ENCODE data around the gene BCKDHA.
"Not testable (repeated sequence)": the region's sequence is repeated elsewhere in the genome, so short reads cannot be mapped to it uniquely, and the experiment has no call there.

BCKDHA gene

GRCh38 chr19:41403181-41403970, 5.8 kb downstream of the BCKDHA start:
- in situ Hi-C loops (cut with HindIII; ENCODE audit: low pct_ligation_motif_present, low sequenced_read_pairs) = no loop called here
- Histone ChIP-seq H3K36me3 (replicated peaks) (no peaks in the 10 kb centered on the region), H3K4me3 (ENCODE audit: low read depth, low read length) (no peak overlapping the region), H3K27me3 (replicated peaks) (no peaks in the 10 kb centered on the region), H3K27ac (no peak overlapping the region)
- DNase-seq = no peak
- TF ChIP-seq, protein P1, sequence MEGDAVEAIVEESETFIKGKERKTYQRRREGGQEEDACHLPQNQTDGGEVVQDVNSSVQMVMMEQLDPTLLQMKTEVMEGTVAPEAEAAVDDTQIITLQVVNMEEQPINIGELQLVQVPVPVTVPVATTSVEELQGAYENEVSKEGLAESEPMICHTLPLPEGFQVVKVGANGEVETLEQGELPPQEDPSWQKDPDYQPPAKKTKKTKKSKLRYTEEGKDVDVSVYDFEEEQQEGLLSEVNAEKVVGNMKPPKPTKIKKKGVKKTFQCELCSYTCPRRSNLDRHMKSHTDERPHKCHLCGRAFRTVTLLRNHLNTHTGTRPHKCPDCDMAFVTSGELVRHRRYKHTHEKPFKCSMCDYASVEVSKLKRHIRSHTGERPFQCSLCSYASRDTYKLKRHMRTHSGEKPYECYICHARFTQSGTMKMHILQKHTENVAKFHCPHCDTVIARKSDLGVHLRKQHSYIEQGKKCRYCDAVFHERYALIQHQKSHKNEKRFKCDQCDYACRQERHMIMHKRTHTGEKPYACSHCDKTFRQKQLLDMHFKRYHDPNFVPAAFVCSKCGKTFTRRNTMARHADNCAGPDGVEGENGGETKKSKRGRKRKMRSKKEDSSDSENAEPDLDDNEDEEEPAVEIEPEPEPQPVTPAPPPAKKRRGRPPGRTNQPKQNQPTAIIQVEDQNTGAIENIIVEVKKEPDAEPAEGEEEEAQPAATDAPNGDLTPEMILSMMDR (IDR thresholded peaks at IDR 0.05; ENCODE audit: low read depth, low read length, missing control alignments) = no peak

DNA sequence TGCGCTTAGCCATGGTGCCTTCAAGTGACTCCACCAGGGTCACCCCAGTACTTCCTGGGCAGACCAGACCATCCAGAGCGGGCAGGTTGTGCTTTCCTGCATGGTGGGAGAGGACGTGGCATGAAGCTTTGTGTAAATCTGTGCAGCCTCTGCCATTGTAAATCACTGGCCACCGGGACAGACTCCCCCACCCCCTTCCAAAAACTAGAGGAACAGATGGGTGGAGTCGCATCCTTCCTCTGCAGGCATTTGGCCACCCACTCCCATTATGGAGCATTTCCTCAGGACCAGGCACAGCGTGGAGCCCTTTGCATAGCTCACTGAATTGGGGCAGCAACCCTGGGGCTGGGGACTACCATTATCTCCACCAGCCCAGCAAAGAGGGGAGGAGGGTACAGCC, 8.2 kb downstream of the BCKDHA start:
- TF ChIP-seq, protein P1 (IDR thresholded peaks at IDR 0.05; ENCODE audit: low read depth, low read length, missing control alignments) = no peak
- H3K27ac ChIP-seq = no peak overlapping the region
- H3K27me3 ChIP-seq (replicated peaks) = no peaks in the 10 kb centered on the region
- in situ Hi-C loops (cut with HindIII; ENCODE audit: low pct_ligation_motif_present, low sequenced_read_pairs) = no loop called here
- DNase-seq = no peak
- H3K36me3 ChIP-seq (replicated peaks) = no peaks in the 10 kb centered on the region
- H3K4me3 ChIP-seq (ENCODE audit: low read depth, low read length) = no peak overlapping the region

- no peak for DNase-seq
- no peak overlapping the region for H3K27ac ChIP-seq
- TF ChIP-seq, protein P1 (IDR thresholded peaks at IDR 0.05; ENCODE audit: low read depth, low read length, missing control alignments) = no peak
- H3K27me3 ChIP-seq (replicated peaks) = no peaks in the 10 kb centered on the region
- in situ Hi-C loops (cut with HindIII; ENCODE audit: low pct_ligation_motif_present, low sequenced_read_pairs) = no loop called here
- H3K4me3 ChIP-seq (ENCODE audit: low read depth, low read length) = no peak overlapping the region
- H3K36me3 ChIP-seq (replicated peaks) = no peaks in the 10 kb centered on the region
Observed at GRCh38 chr19:41407271-41407670, 9.7 kb downstream of the BCKDHA start.

GRCh38 chr19:41408256-41408655, 10.6 kb downstream of the BCKDHA start:
- H3K27ac ChIP-seq = no peak overlapping the region
- in situ Hi-C loops (cut with HindIII; ENCODE audit: low pct_ligation_motif_present, low sequenced_read_pairs) = no loop called here
- TF ChIP-seq, protein P1 (IDR thresholded peaks at IDR 0.05; ENCODE audit: low read depth, low read length, missing control alignments) = no peak

DNA sequence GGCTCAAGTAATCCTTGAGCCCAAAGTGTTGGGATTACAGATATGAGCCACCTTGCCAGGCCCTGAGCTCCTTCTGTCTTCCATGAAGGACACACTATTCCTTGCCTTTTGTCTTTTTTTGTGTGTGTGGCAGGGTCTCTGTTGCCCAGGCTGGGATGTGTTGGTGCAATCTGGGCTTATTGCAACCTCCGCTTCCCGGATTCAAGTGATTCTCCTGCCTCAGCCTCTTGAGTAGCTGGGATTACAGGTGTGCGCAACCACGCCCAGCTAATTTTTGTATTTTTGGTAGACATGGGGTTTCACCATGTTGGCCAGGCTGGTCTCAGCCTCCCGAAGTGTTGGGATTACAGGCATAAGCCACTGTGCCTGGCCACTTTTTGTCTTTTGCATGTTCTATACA, 11.2 kb downstream of the BCKDHA start:
- H3K27me3 ChIP-seq (replicated peaks); H3K27ac ChIP-seq; H3K36me3 ChIP-seq (replicated peaks); DNase-seq; H3K4me3 ChIP-seq (ENCODE audit: low read depth, low read length); in situ Hi-C loops (cut with HindIII; ENCODE audit: low pct_ligation_motif_present, low sequenced_read_pairs): not testable (repeated sequence)

More at GRCh38 chr19:41408256-41408655, 10.6 kb downstream of the BCKDHA start:
- H3K4me3 ChIP-seq (ENCODE audit: low read depth, low read length) = no peak overlapping the region
- H3K27me3 ChIP-seq (replicated peaks) = no peaks in the 10 kb centered on the region
- H3K36me3 ChIP-seq (replicated peaks) = no peaks in the 10 kb centered on the region
- no peak for DNase-seq

GRCh38 chr19:41409288-41409687, 11.7 kb downstream of the BCKDHA start:
- H3K4me3 ChIP-seq (ENCODE audit: low read depth, low read length) = no peak overlapping the region
- in situ Hi-C loops (cut with HindIII; ENCODE audit: low pct_ligation_motif_present, low sequenced_read_pairs) = no loop called here
- H3K27ac ChIP-seq = no peak overlapping the region
- H3K27me3 ChIP-seq (replicated peaks) = no peaks in the 10 kb centered on the region
- no peaks in the 10 kb centered on the region for H3K36me3 ChIP-seq (replicated peaks)
- TF ChIP-seq, protein P1 (IDR thresholded peaks at IDR 0.05; ENCODE audit: low read depth, low read length, missing control alignments) = no peak
- DNase-seq = no peak

Measured in brain microvascular endothelial cell (primary cell).